K562 (cell line): Measurements from ENCODE around the gene FBRS. TPM values are rescaled to one million over a fixed set of nuclear protein-coding genes. Genes with fewer than 3 reads are reported as not detected.

Source experiments
- AFF4 ChIP-seq: sonication (generic); formaldehyde crosslinking; IDR thresholded peaks from 2 replicates; pipeline ENCODE4 v1.8.0; 2023; ENCODE audit warnings: mild to moderate bottlenecking, missing genetic modification reagents
- ATF4 ChIP-seq: fragments of 450-650 bp; formaldehyde crosslinking; IDR thresholded peaks from 2 replicates; pipeline ENCODE4 v1.4.0; 2022; ENCODE audit warnings: mild to moderate bottlenecking, moderate library complexity
- BRF2 ChIP-seq: IDR thresholded peaks from 3 replicates; pipeline ENCODE4 v1.6.1; 2011; ENCODE audit warnings: borderline replicate concordance, mild to moderate bottlenecking; ENCODE audit not compliant: insufficient read length, insufficient read depth
- FOSL1 ChIP-seq: fragments of 200-800 bp; sonication (Bioruptor generic); conservative IDR thresholded peaks from 2 replicates; pipeline ENCODE4 v1.6.1; 2016; ENCODE audit warnings: missing genetic modification characterization, missing compliant biosample characterization
- HES1 ChIP-seq: fragments of 450-650 bp; IDR thresholded peaks from 2 replicates; pipeline ENCODE4 v1.6.1; 2016; ENCODE audit warnings: low read depth, mild to moderate bottlenecking, moderate library complexity
- KAT8 ChIP-seq: fragments of 450-650 bp; IDR thresholded peaks from 2 replicates; pipeline ENCODE4 v1.6.1; 2016; ENCODE audit warnings: low read depth, mild to moderate bottlenecking
- KDM4B ChIP-seq, 2 experiments: fragments of 450-650 bp in 1 of 2; sonication (generic) in 1 of 2; IDR thresholded peaks; 2 replicates each; pipeline ENCODE4 v1.6.1; 2016 to 2017; ENCODE audit warnings: borderline replicate concordance in 2 of 2, antibody characterized with exemption in 1 of 2, low read depth in 1 of 2, mild to moderate bottlenecking in 1 of 2
- MBD2 ChIP-seq: sonication (generic); IDR thresholded peaks from 2 replicates; pipeline ENCODE4 v1.6.1; 2016; ENCODE audit warnings: low read depth, borderline replicate concordance
- NRF1 ChIP-seq, 2 experiments: fragments of 450-650 bp; IDR thresholded peaks in 1 of 2; conservative IDR thresholded peaks in 1 of 2; 2 replicates each; pipeline ENCODE4 v1.6.1; 2014; ENCODE audit warnings: mild to moderate bottlenecking in 2 of 2
- PBX2 ChIP-seq, 2 experiments: IDR thresholded peaks in 1 of 2; conservative IDR thresholded peaks in 1 of 2; 2 replicates each; pipeline ENCODE4 v1.6.1; 2016; ENCODE audit warnings: low read depth in 2 of 2, mild to moderate bottlenecking in 1 of 2, missing compliant biosample characterization in 1 of 2, missing genetic modification characterization in 1 of 2, moderate library complexity in 1 of 2
- PHB2 ChIP-seq: fragments of 450-650 bp; IDR thresholded peaks from 2 replicates; pipeline ENCODE4 v1.6.1; 2017; ENCODE audit warnings: low read depth
- RBBP5 ChIP-seq: fragments of 200-600 bp; sonication (generic); IDR thresholded peaks from 2 replicates; pipeline ENCODE4 v1.6.1; 2012; ENCODE audit warnings: borderline replicate concordance, mild to moderate bottlenecking, low read length, control low read depth, inconsistent platforms; ENCODE audit not compliant: insufficient read depth, poor library complexity, severe bottlenecking
- SMARCE1 ChIP-seq: fragments of 450-650 bp; IDR thresholded peaks from 2 replicates; pipeline ENCODE4 v1.7.1; 2016; ENCODE audit warnings: mild to moderate bottlenecking
- ZBTB7A ChIP-seq: IDR thresholded peaks from 2 replicates; pipeline ENCODE4 v1.6.1; 2011; ENCODE audit warnings: low read depth, mild to moderate bottlenecking, low read length, moderate library complexity, borderline replicate concordance; ENCODE audit not compliant: control insufficient read depth
- ZFPM2 ChIP-seq: fragments of 250-450 bp; sonication (Bioruptor Pico); IDR thresholded peaks from 2 replicates; pipeline ENCODE4 v1.5.1; 2022; ENCODE audit warnings: mild to moderate bottlenecking
- ZNF253 ChIP-seq: fragments of 250-450 bp; sonication (Bioruptor Pico); conservative IDR thresholded peaks from 2 replicates; pipeline ENCODE4 v1.6.1; 2021; ENCODE audit warnings: mild to moderate bottlenecking
- polyA plus RNA-seq, 8 experiments: library from polyadenylated mRNA; depleted of rRNA in 4 of 8; stranded (reverse) in 5 of 8; unstranded in 3 of 8; fragments of >200 nt; fragmentation: Nextera tagmentation in 2 of 8; fragmentation: Illumina TruSeq in 1 of 8; extraction: Ambion mirVana in 2 of 8; extraction: Trizol in 1 of 8; gene quantifications; 2 replicates each; pipeline versions ENCODE4 v1.2.1 to v1.2.3, GENCODE V29; 2011 to 2014; ENCODE audit warnings: inconsistent platforms in 1 of 8, missing spikeins in 1 of 8
- total RNA-seq, 7 experiments: library from RNA; depleted of rRNA in 6 of 7; stranded (reverse); fragments of >200 nt in 6 of 7; fragmentation: Illumina TruSeq in 2 of 7; extraction: Trizol in 2 of 7; gene quantifications; 2 replicates each; pipeline versions ENCODE4 v1.2.1 to v1.2.3, GENCODE V29; 2011 to 2021; ENCODE audit warnings: low replicate concordance in 1 of 7

Gene FBRS
- total and polyA plus RNA-seq, 9 of the 15 experiments (the other 6 are each of a cell fraction or from before 2014, with no cell fraction given): 0.32 to 59.5 (median 13.1) TPM

- TF ChIP-seq HES1 (no peak), KDM4B (IDR thresholded peaks at IDR 0.05; ENCODE audit: borderline replicate concordance in 2 of 2, low read depth in 1 of 2) (no peak), SMARCE1 (no peak), AFF4 (CRISPR knock-in tag) (peak; percentile 62; the same call in 1 of the 2 replicates), BRF2 (no peak), RBBP5 (peak; percentile 77), PBX2 (CRISPR knock-in tag; IDR thresholded peaks at IDR 0.05; ENCODE audit: low read depth) (no peak), PBX2 (tag; conservative IDR thresholded peaks at IDR 0.05; ENCODE audit: low read depth) (no peak; the same call in 1 of the 2 replicates), FOSL1 (tag) (no peak), ZBTB7A (peak; percentile 63; the same call in 1 of the 2 replicates), KAT8 (no peak), ZFPM2 (CRISPR knock-in tag) (no peak), NRF1 (conservative IDR thresholded peaks at IDR 0.05 in 1 of 2, IDR thresholded peaks at IDR 0.05 in 1 of 2) (no peak; a peak in 1 of 4 replicates), PHB2 (no peak), MBD2 (no peak), ATF4 (CRISPR knock-in tag) (no peak), ZNF253 (CRISPR knock-in tag) (no peak)
Observed at GRCh38 chr16:30658731-30659506, 688 bp downstream of the FBRS start (continued).
